Chondrocyte (in vitro differentiated cells): ENCODE results near the gene PLXNA4. TPM values are rescaled to one million over a fixed set of nuclear protein-coding genes. Genes with fewer than 3 reads are reported as not detected.

Source experiments
- DNase-seq: peaks from one replicate; pipeline ENCODE4 v3.0.0; 2021; ENCODE audit warnings: mixed read lengths, low spot score
- H3K27ac Mint-ChIP-seq: one replicate; pipeline ENCODE4 v1.8.0; 2021; ENCODE audit warnings: mild to moderate bottlenecking, moderate library complexity, mixed read lengths; ENCODE audit not compliant: unreplicated experiment
- H3K27me3 Mint-ChIP-seq: 2 replicates; pipeline ENCODE4 v1.8.0; 2021; ENCODE audit warnings: low read depth, mixed read lengths
- H3K36me3 Mint-ChIP-seq: 2 replicates; pipeline ENCODE4 v1.8.0; 2021; ENCODE audit warnings: low read depth, mixed read lengths
- H3K4me1 Mint-ChIP-seq: 2 replicates; pipeline ENCODE4 v1.8.0; 2021; ENCODE audit warnings: low read depth, mild to moderate bottlenecking, mixed read lengths
- H3K4me3 Mint-ChIP-seq: one replicate; pipeline ENCODE4 v1.8.0; 2021; ENCODE audit warnings: mild to moderate bottlenecking, moderate library complexity, mixed read lengths; ENCODE audit not compliant: unreplicated experiment
- H3K9me3 Mint-ChIP-seq: 2 replicates; pipeline ENCODE4 v1.8.0; 2021; ENCODE audit warnings: low read depth, mixed read lengths
- total RNA-seq: library from RNA; stranded (reverse); gene quantifications from 3 replicates; pipeline ENCODE4 v1.2.1, GENCODE V29; 2021
- TF ChIP-seq, protein P1 (sequence below): fragments of 200-600 bp; sonication (generic); IDR thresholded peaks from 2 replicates; pipeline ENCODE4 v1.5.0; 2021; ENCODE audit warnings: antibody characterized with exemption, mild to moderate bottlenecking, moderate library complexity

PLXNA4 gene
- total RNA-seq, 1 donor from 2014 or later = 11.3 TPM

DNA sequence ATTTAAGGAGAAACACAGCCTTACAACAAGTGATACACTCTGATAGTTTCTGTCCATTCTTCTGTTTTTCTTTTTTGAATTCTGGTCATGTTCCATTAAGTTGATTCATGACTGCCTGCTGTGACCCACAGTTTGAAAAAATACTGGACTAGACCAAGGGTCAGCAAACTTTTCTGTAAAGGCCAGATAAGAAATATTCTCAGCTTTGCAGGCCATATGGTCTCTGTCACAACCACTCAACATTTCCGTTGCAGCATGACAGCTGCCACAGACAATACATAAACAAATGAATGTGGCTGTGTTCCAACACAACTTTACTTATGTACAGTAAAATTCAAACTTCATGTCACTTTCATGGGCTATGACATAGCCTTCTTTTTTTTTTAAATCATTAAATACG lies 156.7 kb downstream of the PLXNA4 start:
- no peaks in the 10 kb centered on the region for H3K36me3 Mint-ChIP-seq
- H3K4me1 Mint-ChIP-seq = peaks cover 80% of the 10 kb centered on the region
- peak overlapping the region; percentile 78 for H3K27ac Mint-ChIP-seq
- no peaks in the 10 kb centered on the region for H3K27me3 Mint-ChIP-seq
- no peak overlapping the region for H3K4me3 Mint-ChIP-seq
- TF ChIP-seq, protein P1, sequence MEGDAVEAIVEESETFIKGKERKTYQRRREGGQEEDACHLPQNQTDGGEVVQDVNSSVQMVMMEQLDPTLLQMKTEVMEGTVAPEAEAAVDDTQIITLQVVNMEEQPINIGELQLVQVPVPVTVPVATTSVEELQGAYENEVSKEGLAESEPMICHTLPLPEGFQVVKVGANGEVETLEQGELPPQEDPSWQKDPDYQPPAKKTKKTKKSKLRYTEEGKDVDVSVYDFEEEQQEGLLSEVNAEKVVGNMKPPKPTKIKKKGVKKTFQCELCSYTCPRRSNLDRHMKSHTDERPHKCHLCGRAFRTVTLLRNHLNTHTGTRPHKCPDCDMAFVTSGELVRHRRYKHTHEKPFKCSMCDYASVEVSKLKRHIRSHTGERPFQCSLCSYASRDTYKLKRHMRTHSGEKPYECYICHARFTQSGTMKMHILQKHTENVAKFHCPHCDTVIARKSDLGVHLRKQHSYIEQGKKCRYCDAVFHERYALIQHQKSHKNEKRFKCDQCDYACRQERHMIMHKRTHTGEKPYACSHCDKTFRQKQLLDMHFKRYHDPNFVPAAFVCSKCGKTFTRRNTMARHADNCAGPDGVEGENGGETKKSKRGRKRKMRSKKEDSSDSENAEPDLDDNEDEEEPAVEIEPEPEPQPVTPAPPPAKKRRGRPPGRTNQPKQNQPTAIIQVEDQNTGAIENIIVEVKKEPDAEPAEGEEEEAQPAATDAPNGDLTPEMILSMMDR = no peak
- H3K9me3 Mint-ChIP-seq = peaks cover 5% of the 10 kb centered on the region
- DNase-seq = no peak

DNA sequence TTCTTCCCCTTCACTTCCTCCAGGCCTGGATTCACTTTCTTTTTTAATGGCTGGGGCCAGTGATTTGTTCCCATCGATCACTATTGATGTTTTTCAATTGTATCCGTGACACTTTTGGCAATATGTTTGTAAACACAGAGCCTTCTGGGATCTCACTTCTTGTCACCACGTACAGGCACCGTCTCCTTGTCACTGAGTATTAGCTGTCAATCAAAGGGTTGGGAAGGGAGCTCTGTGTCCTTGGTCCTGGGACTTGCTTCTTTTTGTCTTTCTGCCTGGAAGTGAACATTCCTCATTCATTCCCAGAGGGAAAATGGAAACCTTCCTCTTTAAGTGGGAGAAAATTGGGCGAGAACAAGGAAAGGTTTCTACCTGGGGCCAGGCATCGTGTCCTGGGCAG lies 157.4 kb downstream of the PLXNA4 start:
- peaks cover 5% of the 10 kb centered on the region for H3K9me3 Mint-ChIP-seq
- no peaks in the 10 kb centered on the region for H3K36me3 Mint-ChIP-seq
- H3K4me3 Mint-ChIP-seq = no peak overlapping the region
- peak overlapping the region; percentile 78 for H3K27ac Mint-ChIP-seq
- TF ChIP-seq, protein P1 = no peak
- H3K27me3 Mint-ChIP-seq = no peaks in the 10 kb centered on the region
- DNase-seq = no peak
- peaks cover 77% of the 10 kb centered on the region for H3K4me1 Mint-ChIP-seq

DNA sequence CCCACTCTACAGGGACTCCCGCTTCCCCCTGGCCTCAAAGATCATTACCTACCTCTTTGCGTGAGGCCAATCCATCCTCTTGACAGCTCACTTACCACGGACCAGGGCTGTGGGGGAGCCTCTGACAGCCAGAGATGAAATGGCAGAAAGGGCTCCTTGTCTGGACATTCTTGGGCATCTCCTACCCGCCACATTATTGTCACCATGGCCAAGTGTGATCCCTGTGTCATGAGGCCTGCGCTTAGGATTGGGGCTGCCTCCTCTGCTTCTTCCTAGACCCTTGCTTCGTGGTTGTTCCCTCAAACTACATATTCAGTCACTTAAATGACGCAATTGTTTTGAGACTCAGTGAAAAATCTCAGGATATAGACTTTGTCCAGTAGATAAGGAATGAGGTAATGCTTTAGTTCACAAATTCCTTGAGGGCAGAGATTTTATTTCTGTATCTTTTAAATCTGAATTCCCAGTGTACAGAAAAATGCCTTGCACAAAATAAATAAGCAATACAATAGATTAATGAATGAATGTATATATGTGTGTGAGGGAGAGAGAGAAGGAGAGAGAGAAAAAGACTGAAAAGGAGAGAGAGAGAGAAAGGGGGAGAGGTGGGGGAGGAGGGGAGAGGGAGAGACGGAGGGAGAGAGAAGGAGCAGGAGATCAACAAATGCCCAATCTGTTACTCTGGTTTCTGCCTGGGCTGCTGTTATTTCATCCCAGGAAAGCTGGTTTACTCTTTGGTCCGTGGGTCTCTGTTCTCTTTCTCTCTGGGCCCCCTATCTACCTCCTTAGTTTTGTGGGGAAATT lies 159.0 kb downstream of the PLXNA4 start:
- Mint-ChIP-seq H3K27ac (peak overlapping the region; percentile 84), H3K4me1 (peaks cover 71% of the 10 kb centered on the region), H3K9me3 (peaks cover 5% of the 10 kb centered on the region), H3K27me3 (no peaks in the 10 kb centered on the region), H3K4me3 (no peak overlapping the region), H3K36me3 (no peaks in the 10 kb centered on the region)
- DNase-seq = no peak
- TF ChIP-seq, protein P1 = no peak

DNA sequence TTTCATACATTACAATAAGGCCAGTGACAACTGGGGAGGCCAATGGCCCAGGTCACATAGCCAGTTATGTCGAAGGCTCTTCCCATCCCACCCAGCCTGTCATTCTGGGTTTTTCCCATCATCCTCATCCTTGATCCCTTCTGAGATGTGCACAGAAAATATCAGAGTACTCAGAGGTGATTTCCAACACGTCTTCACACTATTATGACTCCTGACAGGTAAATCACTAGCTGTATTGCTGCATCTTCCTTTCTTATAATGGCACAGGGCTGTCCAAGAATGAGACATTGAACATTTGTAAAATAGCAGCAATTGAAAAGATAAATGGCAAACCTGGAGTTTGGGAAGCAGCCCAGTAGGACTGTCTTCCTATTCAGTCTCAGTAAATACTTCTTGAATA lies 159.9 kb downstream of the PLXNA4 start:
- no peaks in the 10 kb centered on the region for H3K27me3 Mint-ChIP-seq
- TF ChIP-seq, protein P1 = no peak
- H3K36me3 Mint-ChIP-seq = no peaks in the 10 kb centered on the region
- peaks cover 74% of the 10 kb centered on the region for H3K4me1 Mint-ChIP-seq
- no peak overlapping the region for H3K27ac Mint-ChIP-seq
- H3K4me3 Mint-ChIP-seq = no peak overlapping the region
- peaks cover 5% of the 10 kb centered on the region for H3K9me3 Mint-ChIP-seq
- DNase-seq = no peak

DNA sequence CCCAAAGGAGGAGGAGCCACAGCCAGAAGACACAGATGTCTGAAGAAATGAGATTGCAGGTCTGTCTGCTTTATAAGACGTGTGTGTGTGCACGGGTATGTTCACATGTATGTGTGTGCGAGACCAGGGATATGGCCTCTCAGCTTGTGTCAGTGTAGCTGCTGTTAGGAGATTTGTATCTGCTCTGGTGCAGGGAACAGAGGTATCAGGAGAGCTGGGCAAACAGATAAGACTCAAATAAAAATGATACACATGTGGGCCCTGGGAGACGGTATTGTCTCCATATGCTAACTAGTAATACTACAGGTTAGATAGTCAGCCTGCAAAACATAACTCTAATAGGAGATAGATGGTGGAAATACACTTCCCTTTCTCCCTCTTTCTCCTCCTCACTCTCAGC lies 161.0 kb downstream of the PLXNA4 start:
- Mint-ChIP-seq H3K27me3 (no peaks in the 10 kb centered on the region), H3K9me3 (no peaks in the 10 kb centered on the region), H3K36me3 (no peaks in the 10 kb centered on the region), H3K4me3 (peak overlapping the region; percentile 26), H3K4me1 (peaks cover 72% of the 10 kb centered on the region), H3K27ac (no peak overlapping the region)
- DNase-seq = no peak
- TF ChIP-seq, protein P1 = no peak
